Measurements from ENCODE around the gene GOLGA6A. TPM values are rescaled to one million over a fixed set of nuclear protein-coding genes. Genes with fewer than 3 reads are reported as not detected.

Gene GOLGA6A
- total RNA-seq, 1 experiment from 2014 or later = 6.0 TPM

GRCh38 chr15:74028646-74029045 lies 53.7 kb downstream of the GOLGA6A start:
- Mint-ChIP-seq H3K9me3 (no peaks in the 10 kb centered on the region), H3K4me1 (no peaks in the 10 kb centered on the region), H3K4me3 (no peak overlapping the region), H3K27ac (no peak overlapping the region), H3K36me3 (peaks cover 15% of the 10 kb centered on the region), H3K27me3 (ENCODE audit: low read depth) (no peaks in the 10 kb centered on the region)
- ChIA-PET POLR2A (no interaction called here), CTCF (interaction anchor here (1.3 to 6.8 kb wide), 4 partner anchors 9 to 78 kb away, joined by 3 to 43 read pairs (median 8); no protein-coding TSS in a partner anchor)
- DNase-seq (ENCODE audit: low spot score) (no peak), ATAC-seq (no peak)
- TF ChIP-seq USF2 (CRISPR knock-in tag; IDR thresholded peaks at IDR 0.05) (no peak), FOXJ3 (CRISPR knock-in tag; IDR thresholded peaks at IDR 0.05; ENCODE audit: borderline replicate concordance) (no peak), RELA (CRISPR knock-in tag; IDR thresholded peaks at IDR 0.05; ENCODE audit: borderline replicate concordance) (no peak)
- TF ChIP-seq, protein P1, sequence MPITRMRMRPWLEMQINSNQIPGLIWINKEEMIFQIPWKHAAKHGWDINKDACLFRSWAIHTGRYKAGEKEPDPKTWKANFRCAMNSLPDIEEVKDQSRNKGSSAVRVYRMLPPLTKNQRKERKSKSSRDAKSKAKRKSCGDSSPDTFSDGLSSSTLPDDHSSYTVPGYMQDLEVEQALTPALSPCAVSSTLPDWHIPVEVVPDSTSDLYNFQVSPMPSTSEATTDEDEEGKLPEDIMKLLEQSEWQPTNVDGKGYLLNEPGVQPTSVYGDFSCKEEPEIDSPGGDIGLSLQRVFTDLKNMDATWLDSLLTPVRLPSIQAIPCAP (CRISPR knock-in tag; IDR thresholded peaks at IDR 0.05) = no peak

GRCh38 chr15:74027688-74028087 lies 54.7 kb downstream of the GOLGA6A start:
- Mint-ChIP-seq H3K27me3 (ENCODE audit: low read depth) (no peaks in the 10 kb centered on the region), H3K4me3 (no peak overlapping the region), H3K9me3 (no peaks in the 10 kb centered on the region), H3K36me3 (peaks cover 20% of the 10 kb centered on the region), H3K27ac (0 out of 2 replicates have a peak overlapping the region, but pooled peaks have one; percentile 48), H3K4me1 (no peaks in the 10 kb centered on the region)
- ChIA-PET CTCF (interaction anchor here (0.9 to 6.8 kb wide), 6 partner anchors 10 to 77 kb away, joined by 3 to 43 read pairs (median 8); partner anchors contain the start of gene PML), POLR2A (no interaction called here)
- TF ChIP-seq CREM (CRISPR knock-in tag; IDR thresholded peaks at IDR 0.05) (no peak), NFYB (CRISPR knock-in tag; conservative IDR thresholded peaks at IDR 0.05; ENCODE audit: low read depth) (no peak), NFATC4 (CRISPR knock-in tag; IDR thresholded peaks at IDR 0.05) (no peak), USF1 (CRISPR knock-in tag; IDR thresholded peaks at IDR 0.05) (no peak), JAZF1 (CRISPR knock-in tag; IDR thresholded peaks at IDR 0.05) (no peak), SOX15 (CRISPR knock-in tag; IDR thresholded peaks at IDR 0.05) (no peak), MAX (CRISPR knock-in tag; IDR thresholded peaks at IDR 0.05) (no peak), TEAD1 (CRISPR knock-in tag; IDR thresholded peaks at IDR 0.05) (no peak)
- TF ChIP-seq, protein P2, sequence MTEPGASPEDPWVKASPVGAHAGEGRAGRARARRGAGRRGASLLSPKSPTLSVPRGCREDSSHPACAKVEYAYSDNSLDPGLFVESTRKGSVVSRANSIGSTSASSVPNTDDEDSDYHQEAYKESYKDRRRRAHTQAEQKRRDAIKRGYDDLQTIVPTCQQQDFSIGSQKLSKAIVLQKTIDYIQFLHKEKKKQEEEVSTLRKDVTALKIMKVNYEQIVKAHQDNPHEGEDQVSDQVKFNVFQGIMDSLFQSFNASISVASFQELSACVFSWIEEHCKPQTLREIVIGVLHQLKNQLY (CRISPR knock-in tag; IDR thresholded peaks at IDR 0.05) = no peak
- TF ChIP-seq, protein P3, sequence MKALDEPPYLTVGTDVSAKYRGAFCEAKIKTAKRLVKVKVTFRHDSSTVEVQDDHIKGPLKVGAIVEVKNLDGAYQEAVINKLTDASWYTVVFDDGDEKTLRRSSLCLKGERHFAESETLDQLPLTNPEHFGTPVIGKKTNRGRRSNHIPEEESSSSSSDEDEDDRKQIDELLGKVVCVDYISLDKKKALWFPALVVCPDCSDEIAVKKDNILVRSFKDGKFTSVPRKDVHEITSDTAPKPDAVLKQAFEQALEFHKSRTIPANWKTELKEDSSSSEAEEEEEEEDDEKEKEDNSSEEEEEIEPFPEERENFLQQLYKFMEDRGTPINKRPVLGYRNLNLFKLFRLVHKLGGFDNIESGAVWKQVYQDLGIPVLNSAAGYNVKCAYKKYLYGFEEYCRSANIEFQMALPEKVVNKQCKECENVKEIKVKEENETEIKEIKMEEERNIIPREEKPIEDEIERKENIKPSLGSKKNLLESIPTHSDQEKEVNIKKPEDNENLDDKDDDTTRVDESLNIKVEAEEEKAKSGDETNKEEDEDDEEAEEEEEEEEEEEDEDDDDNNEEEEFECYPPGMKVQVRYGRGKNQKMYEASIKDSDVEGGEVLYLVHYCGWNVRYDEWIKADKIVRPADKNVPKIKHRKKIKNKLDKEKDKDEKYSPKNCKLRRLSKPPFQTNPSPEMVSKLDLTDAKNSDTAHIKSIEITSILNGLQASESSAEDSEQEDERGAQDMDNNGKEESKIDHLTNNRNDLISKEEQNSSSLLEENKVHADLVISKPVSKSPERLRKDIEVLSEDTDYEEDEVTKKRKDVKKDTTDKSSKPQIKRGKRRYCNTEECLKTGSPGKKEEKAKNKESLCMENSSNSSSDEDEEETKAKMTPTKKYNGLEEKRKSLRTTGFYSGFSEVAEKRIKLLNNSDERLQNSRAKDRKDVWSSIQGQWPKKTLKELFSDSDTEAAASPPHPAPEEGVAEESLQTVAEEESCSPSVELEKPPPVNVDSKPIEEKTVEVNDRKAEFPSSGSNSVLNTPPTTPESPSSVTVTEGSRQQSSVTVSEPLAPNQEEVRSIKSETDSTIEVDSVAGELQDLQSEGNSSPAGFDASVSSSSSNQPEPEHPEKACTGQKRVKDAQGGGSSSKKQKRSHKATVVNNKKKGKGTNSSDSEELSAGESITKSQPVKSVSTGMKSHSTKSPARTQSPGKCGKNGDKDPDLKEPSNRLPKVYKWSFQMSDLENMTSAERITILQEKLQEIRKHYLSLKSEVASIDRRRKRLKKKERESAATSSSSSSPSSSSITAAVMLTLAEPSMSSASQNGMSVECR (CRISPR knock-in tag; IDR thresholded peaks at IDR 0.05; ENCODE audit: borderline replicate concordance) = no peak
- TF ChIP-seq, protein P4, sequence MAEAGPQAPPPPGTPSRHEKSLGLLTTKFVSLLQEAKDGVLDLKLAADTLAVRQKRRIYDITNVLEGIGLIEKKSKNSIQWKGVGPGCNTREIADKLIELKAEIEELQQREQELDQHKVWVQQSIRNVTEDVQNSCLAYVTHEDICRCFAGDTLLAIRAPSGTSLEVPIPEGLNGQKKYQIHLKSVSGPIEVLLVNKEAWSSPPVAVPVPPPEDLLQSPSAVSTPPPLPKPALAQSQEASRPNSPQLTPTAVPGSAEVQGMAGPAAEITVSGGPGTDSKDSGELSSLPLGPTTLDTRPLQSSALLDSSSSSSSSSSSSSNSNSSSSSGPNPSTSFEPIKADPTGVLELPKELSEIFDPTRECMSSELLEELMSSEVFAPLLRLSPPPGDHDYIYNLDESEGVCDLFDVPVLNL (CRISPR knock-in tag; IDR thresholded peaks at IDR 0.05; ENCODE audit: borderline replicate concordance, low read depth) = no peak
- ATAC-seq (no peak), DNase-seq (ENCODE audit: low spot score) (no peak)
